ENCODE measurements around the gene RABEP2.

GRCh38 chr16:28935346-28935745, 10.3 kb upstream of the RABEP2 start:
- no peak for TF ChIP-seq CTCF (conservative IDR thresholded peaks at IDR 0.05 in 1 of 2, IDR thresholded peaks at IDR 0.05 in 1 of 2; ENCODE audit: extremely low read depth in 1 of 2, insufficient read depth in 1 of 2, low read depth in 1 of 2, low read length in 2 of 2)
- no peak for TF ChIP-seq EZH2 (IDR thresholded peaks at IDR 0.05; ENCODE audit: borderline replicate concordance, low read length)
